Glutamatergic neuron (in vitro differentiated cells): ENCODE results near the gene OR5B21. TPM values are rescaled to one million over a fixed set of nuclear protein-coding genes. Genes with fewer than 3 reads are reported as not detected.

Source experiments
- DNase-seq: peaks from one replicate; pipeline ENCODE4 v3.0.0; 2022
- H3K27ac Mint-ChIP-seq: one replicate; pipeline ENCODE4 v1.8.0; 2020; ENCODE audit warnings: mild to moderate bottlenecking, mixed read lengths, inconsistent platforms; ENCODE audit not compliant: unreplicated experiment
- H3K27me3 Mint-ChIP-seq: one replicate; pipeline ENCODE4 v1.8.0; 2020; ENCODE audit warnings: mild to moderate bottlenecking, moderate library complexity, mixed read lengths, inconsistent platforms; ENCODE audit not compliant: unreplicated experiment
- H3K36me3 Mint-ChIP-seq: one replicate; pipeline ENCODE4 v1.8.0; 2020; ENCODE audit warnings: mild to moderate bottlenecking, mixed read lengths, inconsistent platforms; ENCODE audit not compliant: unreplicated experiment
- H3K4me1 Mint-ChIP-seq: one replicate; pipeline ENCODE4 v1.8.0; 2020; ENCODE audit warnings: mild to moderate bottlenecking, low read depth, mixed read lengths, inconsistent platforms; ENCODE audit not compliant: unreplicated experiment
- H3K4me3 Mint-ChIP-seq: one replicate; pipeline ENCODE4 v1.8.0; 2020; ENCODE audit warnings: mild to moderate bottlenecking, mixed read lengths, inconsistent platforms; ENCODE audit not compliant: unreplicated experiment
- H3K9me3 Mint-ChIP-seq: one replicate; pipeline ENCODE4 v1.8.0; 2020; ENCODE audit warnings: mild to moderate bottlenecking, moderate library complexity, mixed read lengths, inconsistent platforms; ENCODE audit not compliant: unreplicated experiment
- CTCF ChIP-seq: fragments of 200-600 bp; sonication (generic); IDR thresholded peaks from one replicate; pipeline ENCODE4 v1.5.0; 2021; ENCODE audit not compliant: partially characterized antibody, unreplicated experiment
- long read RNA-seq: library from polyadenylated mRNA; unstranded; transcript quantifications from one replicate; pipeline ENCODE4 v2.0.0, GENCODE V29; 2020; ENCODE audit not compliant: unreplicated experiment
- total RNA-seq: library from RNA; stranded (reverse); fragmentation: NEBNext Ultra II Directional; extraction: Animal tissue kit (Norgen Biotek cat#: 25700); gene quantifications from one replicate; pipeline ENCODE4 v1.2.1, GENCODE V29; 2021; ENCODE audit not compliant: unreplicated experiment

The OR5B21 gene
- not detected for total RNA-seq
- long read RNA-seq, result 0 reads

GRCh38 chr11:58508005-58508404, at the start of gene OR5B21:
Gene OR5B21 (minus strand): TSS chr11:58508105. CDS start chr11:58508105, 0 bp downstream.
- DNase-seq, result no peak
- Mint-ChIP-seq H3K4me1 (no peaks in the 10 kb centered on the region), H3K27me3 (peaks cover 2% of the 10 kb centered on the region), H3K27ac (no peak within 1 kb of the TSS), H3K4me3 (no peak within 1 kb of the TSS), H3K36me3 (no peaks in the 10 kb centered on the region), H3K9me3 (no peaks in the 10 kb centered on the region)
- no peak for TF ChIP-seq CTCF

GRCh38 chr11:58549644-58550043, 41.7 kb upstream of the OR5B21 start:
- no peak for DNase-seq
- Mint-ChIP-seq H3K4me3 (no peak overlapping the region), H3K4me1 (no peaks in the 10 kb centered on the region), H3K9me3 (no peaks in the 10 kb centered on the region), H3K27ac (no peak overlapping the region), H3K27me3 (no peaks in the 10 kb centered on the region), H3K36me3 (peaks cover 5% of the 10 kb centered on the region)
- TF ChIP-seq CTCF, result no peak

GRCh38 chr11:58546841-58547240, 38.9 kb upstream of the OR5B21 start:
- H3K27ac Mint-ChIP-seq, result no peak overlapping the region

GRCh38 chr11:58531865-58532341, 24.0 kb upstream of the OR5B21 start:
- DNase-seq, result no peak
- Mint-ChIP-seq H3K9me3 (peaks cover 3% of the 10 kb centered on the region), H3K27ac (no peak overlapping the region), H3K4me3 (no peak overlapping the region), H3K4me1 (no peaks in the 10 kb centered on the region), H3K27me3 (peaks cover 4% of the 10 kb centered on the region), H3K36me3 (peaks cover 19% of the 10 kb centered on the region)
- no peak for TF ChIP-seq CTCF

More at GRCh38 chr11:58546841-58547240, 38.9 kb upstream of the OR5B21 start:
- TF ChIP-seq CTCF, result no peak
- no peaks in the 10 kb centered on the region for H3K27me3 Mint-ChIP-seq
- no peaks in the 10 kb centered on the region for H3K36me3 Mint-ChIP-seq
- DNase-seq, result no peak
- no peaks in the 10 kb centered on the region for H3K4me1 Mint-ChIP-seq
- no peak overlapping the region for H3K4me3 Mint-ChIP-seq
- H3K9me3 Mint-ChIP-seq, result no peaks in the 10 kb centered on the region

- peaks cover 3% of the 10 kb centered on the region for H3K9me3 Mint-ChIP-seq
- H3K36me3 Mint-ChIP-seq, result peaks cover 12% of the 10 kb centered on the region
- H3K4me1 Mint-ChIP-seq, result no peaks in the 10 kb centered on the region
- TF ChIP-seq CTCF, result no peak
- H3K27me3 Mint-ChIP-seq, result no peaks in the 10 kb centered on the region
- H3K27ac Mint-ChIP-seq, result no peak overlapping the region
- no peak for DNase-seq
- H3K4me3 Mint-ChIP-seq, result no peak overlapping the region
Observed at GRCh38 chr11:58530236-58530635, 22.3 kb upstream of the OR5B21 start.
